ENCODE data around the gene MED25.

DNA sequence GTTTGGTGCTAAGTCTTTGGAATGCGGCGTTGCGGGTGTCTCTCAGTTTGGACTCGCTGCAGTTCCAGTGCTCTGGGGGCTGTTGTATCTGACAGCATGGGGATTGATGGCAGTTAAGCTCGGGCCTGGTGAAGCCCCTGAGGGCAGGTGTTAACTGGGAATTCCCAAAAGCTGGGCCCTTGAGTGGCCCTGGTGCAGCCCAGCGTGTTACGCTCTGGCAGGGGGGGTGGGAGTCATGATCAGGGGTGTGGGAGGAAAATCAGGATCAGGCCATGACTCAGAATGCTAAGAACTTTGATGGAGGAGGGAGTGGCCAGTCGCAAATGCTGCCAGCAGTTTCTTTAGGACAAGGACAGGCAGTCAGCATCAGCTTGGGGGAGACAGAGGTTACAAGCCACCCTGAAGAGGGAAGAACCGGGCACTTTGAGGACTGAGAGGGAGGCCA lies 31.7 kb upstream of the MED25 start:
- TF ChIP-seq, protein P1, sequence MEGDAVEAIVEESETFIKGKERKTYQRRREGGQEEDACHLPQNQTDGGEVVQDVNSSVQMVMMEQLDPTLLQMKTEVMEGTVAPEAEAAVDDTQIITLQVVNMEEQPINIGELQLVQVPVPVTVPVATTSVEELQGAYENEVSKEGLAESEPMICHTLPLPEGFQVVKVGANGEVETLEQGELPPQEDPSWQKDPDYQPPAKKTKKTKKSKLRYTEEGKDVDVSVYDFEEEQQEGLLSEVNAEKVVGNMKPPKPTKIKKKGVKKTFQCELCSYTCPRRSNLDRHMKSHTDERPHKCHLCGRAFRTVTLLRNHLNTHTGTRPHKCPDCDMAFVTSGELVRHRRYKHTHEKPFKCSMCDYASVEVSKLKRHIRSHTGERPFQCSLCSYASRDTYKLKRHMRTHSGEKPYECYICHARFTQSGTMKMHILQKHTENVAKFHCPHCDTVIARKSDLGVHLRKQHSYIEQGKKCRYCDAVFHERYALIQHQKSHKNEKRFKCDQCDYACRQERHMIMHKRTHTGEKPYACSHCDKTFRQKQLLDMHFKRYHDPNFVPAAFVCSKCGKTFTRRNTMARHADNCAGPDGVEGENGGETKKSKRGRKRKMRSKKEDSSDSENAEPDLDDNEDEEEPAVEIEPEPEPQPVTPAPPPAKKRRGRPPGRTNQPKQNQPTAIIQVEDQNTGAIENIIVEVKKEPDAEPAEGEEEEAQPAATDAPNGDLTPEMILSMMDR (IDR thresholded peaks at IDR 0.05; ENCODE audit: insufficient read depth, low read length) = no peak
- TF ChIP-seq POLR2AphosphoS5 (IDR thresholded peaks at IDR 0.05; ENCODE audit: low read depth) (no peak), GABPA (IDR thresholded peaks at IDR 0.05; ENCODE audit: low read depth) (no peak), REST (IDR thresholded peaks at IDR 0.05; ENCODE audit: insufficient replicate concordance, low read depth) (no peak)
